Liver (tissue), 9 donors: ENCODE data around the gene UMPS. TPM values are rescaled to one million over a fixed set of nuclear protein-coding genes. Genes with fewer than 3 reads are reported as not detected.

Experiments used
- DNase-seq: peaks from one replicate; pipeline ENCODE4 v3.0.0-alpha.2; 2017; ENCODE audit warnings: low spot score
- H3K27ac ChIP-seq, 2 donors: one replicate each; pipeline ENCODE4 v1.7.0; 2013; ENCODE audit warnings: inconsistent platforms in 2 of 2, low read length in 2 of 2, control low read depth in 1 of 2, low read depth in 1 of 2, mild to moderate bottlenecking in 1 of 2
- H3K27me3 ChIP-seq, 4 donors: one replicate each; pipeline versions ENCODE4 v1.6.1 to v1.7.0; 2013; ENCODE audit warnings: low read length in 3 of 4, inconsistent platforms in 1 of 4, mild to moderate bottlenecking in 1 of 4, moderate library complexity in 1 of 4; ENCODE audit not compliant: control insufficient read depth in 4 of 4, insufficient read depth in 4 of 4
- H3K36me3 ChIP-seq, 4 donors: one replicate each; pipeline versions ENCODE4 v1.6.1 to v1.7.0; 2013; ENCODE audit warnings: low read length in 3 of 4, mild to moderate bottlenecking in 3 of 4, low read depth in 1 of 4, moderate library complexity in 1 of 4; ENCODE audit not compliant: control insufficient read depth in 4 of 4, insufficient read depth in 3 of 4
- H3K4me1 ChIP-seq, 4 donors: one replicate each; pipeline versions ENCODE4 v1.6.1 to v1.7.0; 2013; ENCODE audit warnings: low read length in 3 of 4, mild to moderate bottlenecking in 3 of 4, moderate library complexity in 1 of 4; ENCODE audit not compliant: control insufficient read depth in 4 of 4, insufficient read depth in 4 of 4
- H3K4me3 ChIP-seq, 3 donors: one replicate each; pipeline versions ENCODE4 v1.6.1 to v1.7.0; 2013; ENCODE audit warnings: low read length in 3 of 3, control low read depth in 1 of 3, low read depth in 1 of 3, mild to moderate bottlenecking in 1 of 3
- H3K9ac ChIP-seq, 2 donors: one replicate each; pipeline ENCODE4 v1.7.0; 2013; ENCODE audit warnings: low read length in 2 of 2, mild to moderate bottlenecking in 2 of 2, moderate library complexity in 2 of 2, control low read depth in 1 of 2, low read depth in 1 of 2
- H3K9me3 ChIP-seq, 4 donors: one replicate each; pipeline versions ENCODE4 v1.6.1 to v1.7.0; 2013; ENCODE audit warnings: low read length in 3 of 4; ENCODE audit not compliant: control insufficient read depth in 4 of 4
- CTCF ChIP-seq: fragments of 150-350 bp; IDR thresholded peaks from 2 replicates; pipeline ENCODE4 v1.5.1; 2017; ENCODE audit warnings: improper control_type of control experiment, low read depth, low read length; ENCODE audit not compliant: missing input control
- FOXA1 ChIP-seq: IDR thresholded peaks from 2 replicates; pipeline ENCODE4 v1.6.1; 2016; ENCODE audit warnings: antibody characterized with exemption
- GABPA ChIP-seq, 2 donors: IDR thresholded peaks in 1 of 2; conservative IDR thresholded peaks in 1 of 2; 2 replicates each; pipeline ENCODE4 v1.6.1; 2016; ENCODE audit warnings: antibody characterized with exemption in 2 of 2, mild to moderate bottlenecking in 1 of 2, moderate library complexity in 1 of 2
- HNF4G ChIP-seq: IDR thresholded peaks from 2 replicates; pipeline ENCODE4 v1.6.1; 2016; ENCODE audit warnings: antibody characterized with exemption
- JUND ChIP-seq, 2 donors: IDR thresholded peaks; 2 replicates each; pipeline ENCODE4 v1.6.1; 2016; ENCODE audit warnings: antibody characterized with exemption in 2 of 2
- MAX ChIP-seq: IDR thresholded peaks from 2 replicates; pipeline ENCODE4 v1.6.1; 2016; ENCODE audit warnings: antibody characterized with exemption
- NR2F2 ChIP-seq: IDR thresholded peaks from 2 replicates; pipeline ENCODE4 v1.6.1; 2016; ENCODE audit warnings: antibody characterized with exemption
- RAD21 ChIP-seq, 2 donors: IDR thresholded peaks; 2 replicates each; pipeline ENCODE4 v1.6.1; 2016; ENCODE audit warnings: antibody characterized with exemption in 2 of 2, mild to moderate bottlenecking in 2 of 2
- REST ChIP-seq: IDR thresholded peaks from 2 replicates; pipeline ENCODE4 v1.6.1; 2016; ENCODE audit warnings: antibody characterized with exemption, mild to moderate bottlenecking
- RXRA ChIP-seq, 2 donors: IDR thresholded peaks; 2 replicates each; pipeline ENCODE4 v1.6.1; 2017 to 2018; ENCODE audit warnings: antibody characterized with exemption in 2 of 2, mild to moderate bottlenecking in 1 of 2
- SP1 ChIP-seq: IDR thresholded peaks from 2 replicates; pipeline ENCODE4 v1.6.1; 2018; ENCODE audit warnings: antibody characterized with exemption, mild to moderate bottlenecking
- ZBTB33 ChIP-seq: IDR thresholded peaks from 2 replicates; pipeline ENCODE4 v1.6.1; 2016; ENCODE audit warnings: antibody characterized with exemption
- WGBS: extraction: QIAGEN DNeasy Blood & Tissue Kit; methylation state at CpG from one replicate; pipeline ENCODE4 v1.1.7; 2013; 5-methylcytosine and 5-hydroxymethylcytosine counted together
- polyA plus RNA-seq, 2 donors: library from polyadenylated mRNA; stranded (reverse) in 1 of 2; unstranded in 1 of 2; fragments of 200-250 nt in 1 of 2; fragments of >200 nt in 1 of 2; fragmentation: Nextera tagmentation in 1 of 2; extraction: Ambion mirVana in 1 of 2; gene quantifications; one replicate each; pipeline versions ENCODE4 v1.2.1 to v1.2.3, GENCODE V29; 2013 to 2015
- total RNA-seq, 2 donors: library from RNA; depleted of rRNA; stranded (reverse); fragments of >200 nt; gene quantifications; one replicate each; pipeline ENCODE4 v1.2.3, GENCODE V29; 2014
- donor health status: healthy.
- donor health status: healthy.
- donor health status: healthy.
- donor health status: healthy.
- donor health status: healthy.

The UMPS gene
- total and polyA plus RNA-seq, 4 donors, result 21.3 to 39.4 (median 26.0) TPM

GRCh38 chr3:124791142-124791541 is 60.9 kb downstream of the UMPS start:
- H3K27me3 ChIP-seq, result no peaks in the 10 kb centered on the region
- H3K4me1 ChIP-seq, result peaks cover 0 to 7% (median 2%) of the 10 kb centered on the region in 4 donors
- no peak overlapping the region for H3K4me3 ChIP-seq
- H3K36me3 ChIP-seq, result peaks cover 0 to 21% (median 15%) of the 10 kb centered on the region in 4 donors
- TF ChIP-seq RXRA (IDR thresholded peaks at IDR 0.05) (no peak), RAD21 (IDR thresholded peaks at IDR 0.05) (no peak), REST (no peak), GABPA (IDR thresholded peaks at IDR 0.05 in 1 of 2, conservative IDR thresholded peaks at IDR 0.05 in 1 of 2) (no peak), FOXA1 (no peak)
- no peak overlapping the region for H3K27ac ChIP-seq
- DNase-seq, result no peak
- no peak overlapping the region for H3K9ac ChIP-seq
- no peaks in the 10 kb centered on the region for H3K9me3 ChIP-seq
- WGBS, result 91% methylated on average over 4 of the region's 4 CpGs

GRCh38 chr3:124791639-124792151 is 61.4 kb downstream of the UMPS start:
- TF ChIP-seq REST (no peak), CTCF (no peak), MAX (no peak), FOXA1 (no peak), GABPA (IDR thresholded peaks at IDR 0.05 in 1 of 2, conservative IDR thresholded peaks at IDR 0.05 in 1 of 2) (no peak), NR2F2 (no peak), HNF4G (no peak), SP1 (no peak), RAD21 (IDR thresholded peaks at IDR 0.05) (no peak), JUND (IDR thresholded peaks at IDR 0.05) (no peak), ZBTB33 (no peak)
- H3K27ac ChIP-seq, result no peak overlapping the region
- no peak for DNase-seq

More at GRCh38 chr3:124791639-124792151, 61.4 kb downstream of the UMPS start:
- H3K9ac ChIP-seq, result no peak overlapping the region
- WGBS, result 82% methylated on average over 8 of the region's 8 CpGs
- H3K36me3 ChIP-seq, result peaks cover 0 to 25% (median 17%) of the 10 kb centered on the region in 4 donors
- H3K4me3 ChIP-seq, result no peak overlapping the region
- peaks cover 0 to 5% (median 2%) of the 10 kb centered on the region in 4 donors for H3K4me1 ChIP-seq
- H3K27me3 ChIP-seq, result no peaks in the 10 kb centered on the region
- no peaks in the 10 kb centered on the region for H3K9me3 ChIP-seq
